22Rv1 (cell line): ENCODE results near the gene KCNJ6.

ENCODE experiments used
- H3K27ac ChIP-seq: fragments of 450-650 bp; 2 replicates; pipeline ENCODE4 v1.5.1; 2017
- ZFX ChIP-seq: fragments of 450-650 bp; IDR thresholded peaks from 2 replicates; pipeline ENCODE4 v1.6.1; 2017; ENCODE audit warnings: antibody characterized with exemption, borderline replicate concordance
- TF ChIP-seq, protein P1 (sequence below): fragments of 450-650 bp; IDR thresholded peaks from 2 replicates; pipeline ENCODE4 v1.5.1; 2017; ENCODE audit warnings: mild to moderate bottlenecking

Gene KCNJ6

DNA sequence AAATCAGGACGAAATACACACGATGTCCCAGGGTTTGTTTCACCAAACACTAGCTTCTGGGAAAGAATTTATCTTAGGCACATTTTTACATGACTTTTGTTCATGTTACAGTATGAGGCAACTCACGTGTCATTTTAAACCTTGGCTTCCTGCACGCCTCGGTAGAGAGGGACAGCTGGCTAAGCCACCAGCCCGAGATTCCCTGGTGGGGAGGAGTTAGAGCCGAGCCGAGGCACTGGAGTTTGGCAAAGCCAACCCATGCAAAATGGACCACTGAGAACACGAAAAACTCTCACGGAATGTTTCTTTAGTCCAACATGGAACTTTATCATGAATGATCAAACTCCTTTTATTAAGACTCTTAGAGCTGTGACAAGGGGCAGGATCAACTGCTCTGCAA, 309.7 kb downstream of the KCNJ6 start:
- no peak overlapping the region for H3K27ac ChIP-seq
- TF ChIP-seq ZFX = no peak

DNA sequence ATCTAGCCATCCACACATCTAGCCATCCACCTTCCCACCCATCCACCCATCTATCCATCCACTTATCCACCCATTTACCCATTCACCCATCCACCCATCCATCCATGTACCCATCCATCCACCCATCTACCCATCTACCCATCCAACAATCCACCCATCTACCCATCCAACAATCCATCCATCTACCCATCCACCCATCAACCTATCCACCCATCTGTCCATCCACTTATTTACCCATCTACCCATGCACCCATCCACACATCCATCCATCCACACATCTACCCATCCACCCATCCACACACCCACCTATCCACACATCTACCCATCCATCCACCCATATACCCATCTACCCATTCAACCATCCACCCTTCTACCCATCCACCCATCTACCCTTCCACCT, 311.3 kb downstream of the KCNJ6 start:
- TF ChIP-seq, protein P1, sequence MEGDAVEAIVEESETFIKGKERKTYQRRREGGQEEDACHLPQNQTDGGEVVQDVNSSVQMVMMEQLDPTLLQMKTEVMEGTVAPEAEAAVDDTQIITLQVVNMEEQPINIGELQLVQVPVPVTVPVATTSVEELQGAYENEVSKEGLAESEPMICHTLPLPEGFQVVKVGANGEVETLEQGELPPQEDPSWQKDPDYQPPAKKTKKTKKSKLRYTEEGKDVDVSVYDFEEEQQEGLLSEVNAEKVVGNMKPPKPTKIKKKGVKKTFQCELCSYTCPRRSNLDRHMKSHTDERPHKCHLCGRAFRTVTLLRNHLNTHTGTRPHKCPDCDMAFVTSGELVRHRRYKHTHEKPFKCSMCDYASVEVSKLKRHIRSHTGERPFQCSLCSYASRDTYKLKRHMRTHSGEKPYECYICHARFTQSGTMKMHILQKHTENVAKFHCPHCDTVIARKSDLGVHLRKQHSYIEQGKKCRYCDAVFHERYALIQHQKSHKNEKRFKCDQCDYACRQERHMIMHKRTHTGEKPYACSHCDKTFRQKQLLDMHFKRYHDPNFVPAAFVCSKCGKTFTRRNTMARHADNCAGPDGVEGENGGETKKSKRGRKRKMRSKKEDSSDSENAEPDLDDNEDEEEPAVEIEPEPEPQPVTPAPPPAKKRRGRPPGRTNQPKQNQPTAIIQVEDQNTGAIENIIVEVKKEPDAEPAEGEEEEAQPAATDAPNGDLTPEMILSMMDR = no peak
- no peak for TF ChIP-seq ZFX
- no peak overlapping the region for H3K27ac ChIP-seq

DNA sequence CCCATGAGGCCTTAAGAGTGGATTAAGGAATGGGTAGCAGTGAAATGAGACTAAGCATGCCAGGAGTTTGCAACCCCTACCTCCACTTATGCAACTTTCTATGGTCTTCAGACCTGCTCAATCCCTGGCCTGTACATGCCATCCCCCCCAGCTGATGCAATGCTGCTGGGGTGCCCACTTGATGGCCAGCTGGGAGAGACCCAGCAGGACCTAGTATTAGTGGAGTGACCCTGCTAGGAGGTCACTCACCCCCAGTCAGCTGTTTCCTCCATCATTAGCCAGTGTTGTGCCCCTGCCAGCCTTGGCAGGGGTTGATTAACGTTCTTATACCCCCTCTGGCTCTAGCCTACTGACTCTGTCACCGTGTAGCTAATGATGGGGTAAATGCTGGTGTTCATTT, 313.1 kb downstream of the KCNJ6 start:
- no peak overlapping the region for H3K27ac ChIP-seq
- TF ChIP-seq ZFX = no peak
- TF ChIP-seq, protein P1 = no peak

DNA sequence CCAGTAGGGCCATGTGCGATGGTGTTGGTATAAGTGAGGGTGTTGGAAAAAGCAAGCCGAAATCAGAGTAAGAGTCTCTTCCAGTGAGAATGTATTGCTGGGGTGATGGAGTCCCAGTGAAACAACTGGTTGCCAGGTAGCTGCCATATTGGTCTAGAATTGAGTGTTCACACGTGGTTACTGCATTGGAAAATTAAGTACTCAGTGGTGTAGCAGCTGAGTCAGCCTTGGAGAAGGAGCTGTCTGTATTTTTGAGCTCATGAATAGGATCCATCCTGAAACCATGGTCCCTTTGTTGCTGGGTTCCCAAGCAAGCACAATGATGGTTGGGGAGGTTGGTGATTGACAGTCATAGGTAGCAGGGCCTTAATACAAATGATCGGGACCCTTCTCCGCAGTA, 314.3 kb downstream of the KCNJ6 start:
- TF ChIP-seq, protein P1 = no peak
- TF ChIP-seq ZFX = no peak
- H3K27ac ChIP-seq = no peak overlapping the region

DNA sequence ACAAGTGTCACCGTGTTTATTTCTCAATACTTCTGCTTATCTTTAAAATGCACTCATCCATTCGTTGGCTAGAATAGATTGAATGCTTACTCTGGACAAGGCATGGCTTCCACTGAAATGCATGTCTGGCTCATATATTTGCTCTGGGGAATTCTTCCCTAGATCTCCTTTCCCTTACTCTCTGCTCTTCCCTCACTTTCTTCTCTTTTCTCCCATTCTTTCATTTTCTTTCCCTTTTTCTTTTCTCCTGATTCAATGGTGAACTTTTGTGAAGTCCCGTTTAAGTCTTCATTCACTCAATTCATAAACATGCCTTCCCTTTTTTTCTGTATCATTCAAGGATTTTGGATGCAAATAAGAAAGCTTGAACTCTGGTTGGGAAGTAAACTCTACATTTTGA, 315.2 kb downstream of the KCNJ6 start:
- TF ChIP-seq, protein P1 = no peak
- no peak for TF ChIP-seq ZFX
- no peak overlapping the region for H3K27ac ChIP-seq

DNA sequence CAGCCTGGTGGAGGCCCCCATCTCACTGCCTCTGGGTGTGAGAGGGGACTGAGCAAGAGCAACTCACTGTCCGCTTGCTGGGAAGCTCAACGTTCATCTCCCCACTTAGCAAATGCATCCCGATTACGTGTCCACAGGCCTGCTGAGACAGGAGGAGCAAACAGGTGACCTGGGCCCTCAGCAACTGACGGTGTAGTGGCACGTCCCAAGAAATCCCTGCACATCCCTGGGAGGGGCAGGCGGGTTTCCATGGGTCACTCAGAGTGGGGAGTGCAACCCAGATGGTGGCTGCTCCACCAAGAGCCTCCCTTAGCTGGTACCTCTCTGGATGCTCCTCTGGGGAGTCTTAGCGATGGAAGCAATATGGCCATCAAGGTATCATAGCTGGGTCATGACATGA, 320.3 kb downstream of the KCNJ6 start:
- TF ChIP-seq, protein P1 = no peak
- no peak for TF ChIP-seq ZFX
- no peak overlapping the region for H3K27ac ChIP-seq

DNA sequence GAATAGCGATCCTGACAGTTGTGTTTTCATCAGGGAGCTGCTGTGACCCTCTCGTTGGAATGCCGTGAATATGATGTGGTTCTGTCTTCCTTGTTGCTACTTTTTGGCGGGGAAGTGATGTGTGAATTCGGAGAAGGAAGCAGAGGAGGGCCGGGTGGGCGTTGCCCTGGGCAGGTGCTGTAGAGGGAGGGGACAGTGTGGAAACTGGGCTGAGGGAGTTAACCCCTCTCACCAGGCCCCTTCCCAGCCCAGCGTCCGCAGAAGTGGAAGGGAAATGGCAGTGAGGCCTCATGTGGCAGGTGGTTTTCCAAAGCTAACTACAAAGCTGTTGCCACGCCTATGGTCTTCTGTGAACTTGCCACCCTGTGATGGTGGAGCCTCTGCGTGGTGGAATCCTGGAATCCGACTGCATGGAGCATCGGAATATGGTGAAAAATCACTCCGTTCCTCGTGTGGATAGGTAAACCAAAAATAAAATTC, 321.7 kb downstream of the KCNJ6 start:
- no peak overlapping the region for H3K27ac ChIP-seq

More for the DNA sequence above, 321.7 kb downstream of the KCNJ6 start:
- TF ChIP-seq ZFX = no peak
- TF ChIP-seq, protein P1 = no peak
